Thyroid gland (tissue), 4 donors: ENCODE data around the gene SLC47A2.

ENCODE experiments used
- CTCF ChIP-seq, 6 experiments: fragments of 200-600 bp in 3 of 6; fragments of 450-650 bp in 3 of 6; sonication (generic) in 3 of 6; IDR thresholded peaks; one replicate each; pipeline ENCODE4 v1.5.1; 2016 to 2019; ENCODE audit warnings: antibody characterized with exemption in 6 of 6, mild to moderate bottlenecking in 2 of 6, inconsistent platforms in 1 of 6, moderate library complexity in 1 of 6
- POLR2A ChIP-seq, 2 donors: fragments of 450-650 bp; IDR thresholded peaks; one replicate each; pipeline ENCODE4 v1.6.1; 2017; ENCODE audit warnings: antibody characterized with exemption in 2 of 2, mild to moderate bottlenecking in 2 of 2, moderate library complexity in 1 of 2

- no peak for TF ChIP-seq CTCF (IDR thresholded peaks at IDR 0.05)
- no peak for TF ChIP-seq POLR2A (IDR thresholded peaks at IDR 0.05)
Observed at GRCh38 chr17:19642373-19642893, 74.0 kb downstream of the SLC47A2 start.
